Right lobe of liver (tissue), 4 donors: ENCODE data around the gene KMT2C.

Source experiments
- POLR2A ChIP-seq: fragments of 450-650 bp; IDR thresholded peaks from one replicate; pipeline ENCODE4 v1.6.1; 2017; ENCODE audit warnings: antibody characterized with exemption, mild to moderate bottlenecking
- TF ChIP-seq, protein P1 (sequence below), 4 donors: fragments of 200-600 bp in 3 of 4; fragments of 450-650 bp in 1 of 4; IDR thresholded peaks; one replicate each; pipeline versions ENCODE4 v1.5.1 to v1.8.0; 2016 to 2022; ENCODE audit warnings: antibody characterized with exemption in 4 of 4, mild to moderate bottlenecking in 2 of 4
- donor health status: DM: no; HTN: no; CAD: no.
- donor health status: DM: no; HTN: no; CAD: no.
- donor health status: DM: no; HTN: yes; CAD: no.

DNA sequence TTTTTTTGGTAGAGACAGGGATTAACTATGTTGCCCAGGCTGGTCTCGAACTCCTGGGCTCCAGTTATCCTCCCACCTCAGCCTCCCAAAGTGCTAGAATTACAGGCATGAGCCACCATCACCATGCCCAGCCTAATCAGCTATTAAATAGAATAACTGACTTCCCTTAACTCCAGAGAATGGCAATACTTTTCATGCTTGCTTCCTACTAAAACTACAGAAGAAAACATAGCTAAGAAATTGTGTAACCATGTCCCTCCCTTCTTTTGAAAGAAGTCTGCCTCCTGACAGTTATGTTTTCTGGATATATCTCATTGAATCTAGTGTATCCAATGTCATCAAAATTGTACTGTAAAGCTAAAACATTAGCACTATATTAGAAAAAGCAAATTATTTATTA lies 95.6 kb downstream of the KMT2C start:
- TF ChIP-seq, protein P1, sequence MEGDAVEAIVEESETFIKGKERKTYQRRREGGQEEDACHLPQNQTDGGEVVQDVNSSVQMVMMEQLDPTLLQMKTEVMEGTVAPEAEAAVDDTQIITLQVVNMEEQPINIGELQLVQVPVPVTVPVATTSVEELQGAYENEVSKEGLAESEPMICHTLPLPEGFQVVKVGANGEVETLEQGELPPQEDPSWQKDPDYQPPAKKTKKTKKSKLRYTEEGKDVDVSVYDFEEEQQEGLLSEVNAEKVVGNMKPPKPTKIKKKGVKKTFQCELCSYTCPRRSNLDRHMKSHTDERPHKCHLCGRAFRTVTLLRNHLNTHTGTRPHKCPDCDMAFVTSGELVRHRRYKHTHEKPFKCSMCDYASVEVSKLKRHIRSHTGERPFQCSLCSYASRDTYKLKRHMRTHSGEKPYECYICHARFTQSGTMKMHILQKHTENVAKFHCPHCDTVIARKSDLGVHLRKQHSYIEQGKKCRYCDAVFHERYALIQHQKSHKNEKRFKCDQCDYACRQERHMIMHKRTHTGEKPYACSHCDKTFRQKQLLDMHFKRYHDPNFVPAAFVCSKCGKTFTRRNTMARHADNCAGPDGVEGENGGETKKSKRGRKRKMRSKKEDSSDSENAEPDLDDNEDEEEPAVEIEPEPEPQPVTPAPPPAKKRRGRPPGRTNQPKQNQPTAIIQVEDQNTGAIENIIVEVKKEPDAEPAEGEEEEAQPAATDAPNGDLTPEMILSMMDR (IDR thresholded peaks at IDR 0.05), result no peak
- TF ChIP-seq POLR2A, result no peak
